Progenitor cell of endocrine pancreas (in vitro differentiated cells): ENCODE measurements around the gene APCDD1. TPM values are rescaled to one million over a fixed set of nuclear protein-coding genes. Genes with fewer than 3 reads are reported as not detected.
A peak's percentile ranks its signal among the peaks of the same experiment; 100 is the strongest.

Experiments used
- DNase-seq: peaks from one replicate; pipeline ENCODE4 v3.0.0; 2021; ENCODE audit warnings: low spot score; ENCODE audit not compliant: unreplicated experiment
- H3K27ac Mint-ChIP-seq: 2 replicates; pipeline ENCODE4 v1.8.0; 2021; ENCODE audit warnings: mild to moderate bottlenecking, moderate library complexity, mixed read lengths
- H3K27me3 Mint-ChIP-seq: 2 replicates; pipeline ENCODE4 v1.8.0; 2021; ENCODE audit warnings: mixed read lengths
- H3K36me3 Mint-ChIP-seq: 2 replicates; pipeline ENCODE4 v1.8.0; 2022; ENCODE audit warnings: mixed read lengths; ENCODE audit not compliant: insufficient read depth
- H3K4me1 Mint-ChIP-seq: 2 replicates; pipeline ENCODE4 v1.8.0; 2021; ENCODE audit warnings: low read depth, mixed read lengths
- H3K4me3 Mint-ChIP-seq: 2 replicates; pipeline ENCODE4 v1.8.0; 2021; ENCODE audit warnings: low read depth, mild to moderate bottlenecking, moderate library complexity, mixed read lengths
- H3K9me3 Mint-ChIP-seq: 2 replicates; pipeline ENCODE4 v1.8.0; 2021; ENCODE audit warnings: low read depth, mixed read lengths
- CTCF ChIP-seq: fragments of 200-600 bp; sonication (generic); IDR thresholded peaks from one replicate; pipeline ENCODE4 v1.5.0; 2021; ENCODE audit warnings: antibody characterized with exemption, mild to moderate bottlenecking; ENCODE audit not compliant: unreplicated experiment
- total RNA-seq: library from RNA; stranded (reverse); gene quantifications from 2 replicates; pipeline ENCODE4 v1.2.1, GENCODE V29; 2021

The APCDD1 gene
- total RNA-seq, 1 donor from 2014 or later: 9.7 TPM

- Mint-ChIP-seq H3K4me3 (no peak overlapping the region), H3K27me3 (peaks cover 8% of the 10 kb centered on the region), H3K36me3 (no peaks in the 10 kb centered on the region), H3K9me3 (no peaks in the 10 kb centered on the region), H3K4me1 (peaks cover 18% of the 10 kb centered on the region), H3K27ac (no peak overlapping the region)
- DNase-seq: no peak
- TF ChIP-seq CTCF: no peak
Observed at GRCh38 chr18:10441472-10441871, 13.0 kb upstream of the APCDD1 start.

- no peak overlapping the region for H3K27ac Mint-ChIP-seq
- no peak overlapping the region for H3K4me3 Mint-ChIP-seq
- peaks cover 18% of the 10 kb centered on the region for H3K4me1 Mint-ChIP-seq
- no peak for DNase-seq
- no peaks in the 10 kb centered on the region for H3K9me3 Mint-ChIP-seq
- no peaks in the 10 kb centered on the region for H3K36me3 Mint-ChIP-seq
- no peak for TF ChIP-seq CTCF
- H3K27me3 Mint-ChIP-seq: peaks cover 8% of the 10 kb centered on the region
Observed at GRCh38 chr18:10442551-10442971, 11.9 kb upstream of the APCDD1 start.

- no peak for TF ChIP-seq CTCF
- DNase-seq: no peak
- no peaks in the 10 kb centered on the region for H3K9me3 Mint-ChIP-seq
- H3K27me3 Mint-ChIP-seq: peaks cover 8% of the 10 kb centered on the region
- no peak overlapping the region for H3K27ac Mint-ChIP-seq
- peaks cover 18% of the 10 kb centered on the region for H3K4me1 Mint-ChIP-seq
- H3K4me3 Mint-ChIP-seq: no peak overlapping the region
- no peaks in the 10 kb centered on the region for H3K36me3 Mint-ChIP-seq
Observed at GRCh38 chr18:10443001-10443400, 11.4 kb upstream of the APCDD1 start.

GRCh38 chr18:10444314-10445006 is 10.0 kb upstream of the APCDD1 start:
- H3K27ac Mint-ChIP-seq: peak overlapping the region; percentile 27
- no peak for TF ChIP-seq CTCF
- peaks cover 18% of the 10 kb centered on the region for H3K4me1 Mint-ChIP-seq
- no peak for DNase-seq
- no peaks in the 10 kb centered on the region for H3K36me3 Mint-ChIP-seq
- H3K4me3 Mint-ChIP-seq: no peak overlapping the region
- H3K27me3 Mint-ChIP-seq: peaks cover 11% of the 10 kb centered on the region
- no peaks in the 10 kb centered on the region for H3K9me3 Mint-ChIP-seq

GRCh38 chr18:10449396-10449795 is 5.0 kb upstream of the APCDD1 start:
- peaks cover 11% of the 10 kb centered on the region for H3K4me1 Mint-ChIP-seq
- TF ChIP-seq CTCF: no peak
- no peaks in the 10 kb centered on the region for H3K9me3 Mint-ChIP-seq
- no peak for DNase-seq
- H3K4me3 Mint-ChIP-seq: no peak overlapping the region
- H3K36me3 Mint-ChIP-seq: no peaks in the 10 kb centered on the region
- H3K27me3 Mint-ChIP-seq: peaks cover 22% of the 10 kb centered on the region
- H3K27ac Mint-ChIP-seq: no peak overlapping the region
